CD4-positive, CD25-positive, alpha-beta regulatory T cell (primary cell): ENCODE data around the gene PSMB7. TPM values are rescaled to one million over a fixed set of nuclear protein-coding genes. Genes with fewer than 3 reads are reported as not detected.
"Not testable (repeated sequence)": the region's sequence is repeated elsewhere in the genome, so short reads cannot be mapped to it uniquely, and the experiment has no call there.

ENCODE experiments used
- ATAC-seq, 2 donors: fragments of 150-1000 bp; cut with Tn5 transposase; one replicate each; pipeline ENCODE4 v1.10.0; 2021; ENCODE audit warnings: low read depth in 2 of 2, moderate number of reproducible peaks in 2 of 2, moderate library complexity in 1 of 2
- DNase-seq, 3 donors: peaks; one replicate each; pipeline versions ENCODE4 v3.0.0 to v3.0.0-alpha.2; 2012 to 2022; ENCODE audit warnings: mixed read lengths in 1 of 3
- H3K27ac ChIP-seq: one replicate; pipeline ENCODE4 v1.7.0; 2013; ENCODE audit warnings: mild to moderate bottlenecking, low read length; ENCODE audit not compliant: insufficient read depth, poor library complexity, severe bottlenecking
- H3K27me3 ChIP-seq: one replicate; pipeline ENCODE4 v1.7.0; 2013; ENCODE audit warnings: low read length; ENCODE audit not compliant: control insufficient read depth, insufficient read depth
- H3K36me3 ChIP-seq: one replicate; pipeline ENCODE4 v1.7.0; 2013; ENCODE audit warnings: mild to moderate bottlenecking, low read length, moderate library complexity; ENCODE audit not compliant: control insufficient read depth, insufficient read depth
- H3K4me1 ChIP-seq: 2 replicates; pipeline ENCODE4 v1.7.0; 2013; ENCODE audit warnings: mild to moderate bottlenecking, low read length; ENCODE audit not compliant: insufficient read depth, control insufficient read depth, poor library complexity, severe bottlenecking
- H3K4me3 ChIP-seq: one replicate; pipeline ENCODE4 v1.7.0; 2013; ENCODE audit warnings: low read depth, mild to moderate bottlenecking, low read length, moderate library complexity
- H3K9me3 ChIP-seq, 2 experiments: 1 replicate in 1 of 2; 2 replicates in 1 of 2; pipeline ENCODE4 v1.7.0; 2013; ENCODE audit warnings: low read length in 2 of 2, mild to moderate bottlenecking in 1 of 2, moderate library complexity in 1 of 2; ENCODE audit not compliant: control insufficient read depth in 2 of 2
- H3K27ac Mint-ChIP-seq, 3 donors: one replicate each; pipeline ENCODE4 v1.8.0; 2020 to 2022; ENCODE audit warnings: mild to moderate bottlenecking in 3 of 3, mixed read lengths in 3 of 3, moderate library complexity in 2 of 3
- H3K27me3 Mint-ChIP-seq: one replicate; pipeline ENCODE4 v1.8.0; 2022; ENCODE audit warnings: mild to moderate bottlenecking, mixed read lengths
- H3K36me3 Mint-ChIP-seq: one replicate; pipeline ENCODE4 v1.8.0; 2020; ENCODE audit warnings: mixed read lengths
- H3K4me1 Mint-ChIP-seq, 4 donors: one replicate each; pipeline ENCODE4 v1.8.0; 2020 to 2022; ENCODE audit warnings: mixed read lengths in 4 of 4, mild to moderate bottlenecking in 1 of 4
- H3K4me3 Mint-ChIP-seq, 4 donors: one replicate each; pipeline ENCODE4 v1.8.0; 2020 to 2022; ENCODE audit warnings: mild to moderate bottlenecking in 4 of 4, mixed read lengths in 4 of 4, moderate library complexity in 3 of 4
- H3K9me3 Mint-ChIP-seq, 7 donors: one replicate each; pipeline ENCODE4 v1.8.0; 2020 to 2022; ENCODE audit warnings: mixed read lengths in 7 of 7, mild to moderate bottlenecking in 3 of 7, moderate library complexity in 2 of 7
- polyA plus RNA-seq, 4 donors: library from polyadenylated mRNA; unstranded; fragments of 300-500 nt; fragmentation: Illumina TruSeq; gene quantifications; one replicate each; pipeline ENCODE4 v1.2.3, GENCODE V29; 2021
- total RNA-seq: library from RNA; stranded (reverse); gene quantifications from one replicate; pipeline ENCODE4 v1.2.3, GENCODE V29; 2022

The PSMB7 gene
- total and polyA plus RNA-seq, 5 donors from 2014 or later: 84.2 to 225 (median 186) TPM

DNA sequence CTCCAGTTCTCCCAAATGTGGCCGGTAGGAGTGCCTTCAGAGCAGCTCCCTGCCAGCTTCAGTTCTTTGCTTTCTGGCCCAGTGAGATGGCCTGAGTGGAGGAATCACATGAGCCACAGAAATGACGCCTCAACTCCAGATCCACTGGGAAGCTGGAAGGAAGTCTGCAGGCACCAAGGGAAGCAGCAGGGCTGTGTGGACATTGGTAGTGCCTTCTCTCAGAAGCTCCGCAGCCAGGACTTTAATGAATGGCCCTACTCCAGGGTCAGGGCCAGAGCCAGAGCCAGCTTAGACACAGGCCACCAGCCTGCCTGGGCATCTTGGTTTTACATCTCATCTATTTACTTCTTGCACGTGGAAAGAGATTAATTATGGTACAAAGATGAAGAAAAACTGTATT, 12.0 kb upstream of the PSMB7 start:
- H3K4me3 Mint-ChIP-seq: no peak overlapping the region
- no peak overlapping the region for H3K4me3 ChIP-seq
- no peaks in the 10 kb centered on the region for H3K4me1 Mint-ChIP-seq
- ATAC-seq (no peak), DNase-seq (no peak)
- no peaks in the 10 kb centered on the region for H3K4me1 ChIP-seq
- H3K36me3 Mint-ChIP-seq: no peaks in the 10 kb centered on the region
- no peaks in the 10 kb centered on the region for H3K9me3 ChIP-seq
- H3K36me3 ChIP-seq: no peaks in the 10 kb centered on the region
- H3K27ac ChIP-seq: no peak overlapping the region
- no peak overlapping the region for H3K27ac Mint-ChIP-seq
- H3K27me3 ChIP-seq: no peaks in the 10 kb centered on the region
- peaks cover 5% of the 10 kb centered on the region for H3K27me3 Mint-ChIP-seq
- H3K9me3 Mint-ChIP-seq: peaks cover 0 to 2% (median 0%) of the 10 kb centered on the region in 7 donors

DNA sequence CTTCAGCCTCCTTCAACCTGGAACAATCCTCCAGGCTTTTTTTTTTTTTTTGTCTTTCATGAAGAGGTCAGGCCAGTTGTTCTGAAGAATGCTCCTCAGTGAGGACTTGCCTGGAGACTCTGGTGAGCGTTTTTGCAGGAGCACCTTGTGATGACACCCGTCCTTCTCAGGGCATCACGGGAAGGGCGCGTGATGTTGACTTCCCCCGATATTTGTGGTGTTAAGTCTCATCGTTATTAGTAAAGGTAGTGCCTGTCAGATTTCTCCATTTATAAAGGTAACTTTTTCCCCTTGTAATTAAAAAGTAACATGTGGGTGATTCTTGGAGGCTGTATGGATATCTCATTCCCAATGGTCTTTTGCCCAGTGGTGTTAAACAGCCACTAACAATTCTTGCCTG, 11.1 kb upstream of the PSMB7 start:
- H3K4me3 Mint-ChIP-seq: no peak overlapping the region
- DNase-seq (no peak), ATAC-seq (no peak)
- H3K9me3 ChIP-seq: no peaks in the 10 kb centered on the region
- no peaks in the 10 kb centered on the region for H3K27me3 ChIP-seq
- no peak overlapping the region for H3K27ac Mint-ChIP-seq
- H3K27ac ChIP-seq: no peak overlapping the region
- peaks cover 0 to 3% (median 0%) of the 10 kb centered on the region in 4 donors for H3K4me1 Mint-ChIP-seq
- H3K4me3 ChIP-seq: no peak overlapping the region
- peaks cover 0 to 2% (median 0%) of the 10 kb centered on the region in 7 donors for H3K9me3 Mint-ChIP-seq
- H3K4me1 ChIP-seq: no peaks in the 10 kb centered on the region
- H3K27me3 Mint-ChIP-seq: peaks cover 5% of the 10 kb centered on the region
- H3K36me3 ChIP-seq: no peaks in the 10 kb centered on the region
- no peaks in the 10 kb centered on the region for H3K36me3 Mint-ChIP-seq

DNA sequence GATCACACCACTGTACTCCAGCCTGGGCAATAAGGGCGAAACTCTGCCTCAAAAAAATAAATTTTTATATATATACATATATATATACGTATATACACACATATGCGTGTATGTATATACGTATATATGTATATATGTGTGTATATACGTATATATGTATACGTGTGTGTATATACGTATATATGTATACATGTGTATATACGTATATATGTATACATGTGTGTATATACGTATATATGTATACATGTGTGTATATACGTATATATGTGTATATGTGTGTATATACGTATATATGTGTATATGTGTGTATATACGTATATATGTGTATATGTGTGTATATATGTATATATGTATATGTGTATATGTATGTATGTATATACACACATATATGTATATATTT, 10.5 kb upstream of the PSMB7 start:
- not testable (repeated sequence) for H3K9me3 Mint-ChIP-seq, H3K4me1 Mint-ChIP-seq, H3K36me3 ChIP-seq, H3K9me3 ChIP-seq, ATAC-seq, H3K27me3 Mint-ChIP-seq, H3K27me3 ChIP-seq, H3K36me3 Mint-ChIP-seq, H3K27ac Mint-ChIP-seq, H3K27ac ChIP-seq, DNase-seq, H3K4me3 ChIP-seq, H3K4me3 Mint-ChIP-seq, H3K4me1 ChIP-seq

DNA sequence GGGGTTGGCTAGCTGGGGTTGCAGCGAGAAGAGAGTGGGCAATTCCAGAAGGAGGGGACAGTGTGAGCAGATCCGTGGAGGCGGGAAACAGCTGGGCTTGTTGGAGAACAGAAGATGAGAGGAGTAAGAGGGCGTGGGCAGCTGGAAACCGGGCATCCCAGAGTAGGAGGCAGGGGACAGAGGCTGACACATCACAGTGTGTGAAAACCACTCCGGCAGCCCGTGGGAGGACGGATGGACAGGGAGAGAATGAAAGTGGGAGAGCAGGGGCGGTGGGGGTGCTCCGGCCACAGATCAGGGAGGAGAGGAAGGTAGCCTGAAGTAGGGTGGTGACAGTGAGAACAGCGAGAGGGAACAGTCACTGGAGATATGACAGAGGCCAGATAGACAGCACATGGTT, 8.3 kb upstream of the PSMB7 start:
- Mint-ChIP-seq H3K4me3 (no peak overlapping the region), H3K27ac (no peak overlapping the region), H3K9me3 (peaks cover 0 to 2% (median 0%) of the 10 kb centered on the region in 7 donors), H3K4me1 (peaks cover 0 to 6% (median 3%) of the 10 kb centered on the region in 4 donors), H3K27me3 (peaks cover 5% of the 10 kb centered on the region), H3K36me3 (no peaks in the 10 kb centered on the region)
- ATAC-seq (no peak), DNase-seq (no peak)
- no peak overlapping the region for H3K4me3 ChIP-seq
- no peaks in the 10 kb centered on the region for H3K36me3 ChIP-seq
- no peaks in the 10 kb centered on the region for H3K27me3 ChIP-seq
- H3K9me3 ChIP-seq: no peaks in the 10 kb centered on the region
- H3K4me1 ChIP-seq: no peaks in the 10 kb centered on the region
- H3K27ac ChIP-seq: no peak overlapping the region

DNA sequence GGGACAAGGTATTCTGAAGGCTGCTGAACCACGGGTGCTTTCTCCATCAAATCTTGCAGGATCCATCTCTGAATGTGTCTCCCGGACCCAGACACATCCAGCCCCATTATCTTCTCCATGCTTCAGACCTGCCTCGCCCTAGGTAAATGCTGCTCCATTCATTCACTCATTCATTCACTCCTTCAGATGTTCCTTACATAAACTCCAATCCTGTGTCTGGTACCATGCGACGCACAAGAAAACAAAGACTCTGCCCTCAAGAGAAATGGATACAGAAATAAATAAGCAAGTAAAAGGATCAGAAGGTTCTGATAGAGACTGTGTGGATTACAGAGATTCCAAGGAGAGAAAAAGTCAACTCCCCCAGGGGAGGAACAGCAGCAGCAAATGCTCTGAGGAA, 7.9 kb upstream of the PSMB7 start:
- Mint-ChIP-seq H3K36me3 (no peaks in the 10 kb centered on the region), H3K4me1 (peaks cover 0 to 6% (median 3%) of the 10 kb centered on the region in 4 donors), H3K27me3 (peaks cover 5% of the 10 kb centered on the region), H3K9me3 (peaks cover 0 to 2% (median 0%) of the 10 kb centered on the region in 7 donors), H3K27ac (no peak overlapping the region), H3K4me3 (no peak overlapping the region)
- no peaks in the 10 kb centered on the region for H3K4me1 ChIP-seq
- no peaks in the 10 kb centered on the region for H3K9me3 ChIP-seq
- no peak overlapping the region for H3K27ac ChIP-seq
- H3K27me3 ChIP-seq: no peaks in the 10 kb centered on the region
- no peak for ATAC-seq
- no peak overlapping the region for H3K4me3 ChIP-seq
- no peaks in the 10 kb centered on the region for H3K36me3 ChIP-seq
- DNase-seq: no peak

DNA sequence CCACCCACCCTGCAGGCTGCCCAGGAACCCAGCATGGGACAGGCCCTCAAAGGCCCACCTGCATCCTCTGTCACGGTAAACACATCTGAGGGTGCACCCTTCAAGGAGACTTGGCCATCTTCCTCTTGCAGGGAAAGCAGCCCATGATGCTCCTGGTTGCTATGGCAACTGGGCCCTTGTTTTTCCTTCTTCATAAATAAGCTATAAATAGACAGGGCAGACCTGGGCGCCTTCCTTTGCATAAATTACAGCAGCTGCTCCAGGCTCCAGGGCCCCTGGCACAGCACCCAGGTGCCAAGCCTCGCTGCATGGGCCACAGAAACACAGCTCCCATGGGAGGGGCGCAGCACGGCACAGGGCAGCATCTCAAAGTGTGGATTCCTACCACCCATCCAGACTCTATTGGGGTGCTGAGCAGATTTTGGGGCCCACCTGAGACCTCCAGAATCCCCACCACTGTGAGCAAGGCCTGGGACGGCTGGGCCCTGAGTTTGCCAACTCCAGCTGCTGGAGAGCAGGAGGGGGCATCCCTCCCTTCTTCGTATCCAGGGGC, 5.8 kb upstream of the PSMB7 start:
- Histone ChIP-seq H3K9me3 (no peaks in the 10 kb centered on the region), H3K36me3 (no peaks in the 10 kb centered on the region), H3K4me3 (no peak overlapping the region), H3K27ac (no peak overlapping the region), H3K4me1 (no peaks in the 10 kb centered on the region), H3K27me3 (no peaks in the 10 kb centered on the region)
- Mint-ChIP-seq H3K36me3 (no peaks in the 10 kb centered on the region), H3K4me1 (peaks cover 0 to 6% (median 3%) of the 10 kb centered on the region in 4 donors), H3K27ac (no peak overlapping the region), H3K4me3 (no peak overlapping the region), H3K9me3 (peaks cover 0 to 2% (median 0%) of the 10 kb centered on the region in 7 donors), H3K27me3 (peaks cover 5% of the 10 kb centered on the region)
- DNase-seq: no peak
- no peak for ATAC-seq

DNA sequence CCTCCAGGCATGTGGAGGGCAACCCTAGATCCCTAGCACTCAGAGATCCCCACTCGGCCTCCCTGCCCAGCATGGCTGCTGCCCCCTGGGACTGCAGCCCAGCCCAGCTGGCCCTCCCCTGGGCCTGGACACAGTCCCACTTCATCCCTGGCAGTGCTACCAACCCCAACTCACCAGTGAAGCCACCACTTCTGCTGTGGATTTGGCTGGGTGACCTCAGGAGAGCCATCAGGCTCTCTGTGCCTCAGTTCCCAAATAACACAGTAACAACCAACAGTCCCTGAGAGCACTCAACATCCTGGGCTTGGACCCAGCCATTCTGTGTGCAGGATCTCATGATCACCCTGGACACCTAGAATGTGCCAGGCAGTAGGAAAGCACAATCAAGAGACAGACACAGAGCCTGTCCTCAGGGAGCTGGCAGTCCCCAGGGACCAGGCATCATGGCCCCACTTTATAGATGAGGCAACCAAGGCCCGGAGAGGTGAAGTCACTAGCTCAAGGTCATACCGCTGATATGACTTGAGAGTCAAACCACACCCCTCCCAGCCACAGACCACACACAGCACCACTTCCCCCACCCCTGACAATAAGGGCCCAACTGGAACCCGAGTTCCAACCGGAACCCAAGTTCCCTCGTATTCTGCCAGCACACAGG, 4.7 kb upstream of the PSMB7 start:
- H3K4me3 ChIP-seq: no peak overlapping the region
- no peak overlapping the region for H3K27ac ChIP-seq
- H3K4me1 ChIP-seq: peaks cover 4% of the 10 kb centered on the region
- DNase-seq (no peak), ATAC-seq (no peak)
- peaks cover 5 to 14% (median 9%) of the 10 kb centered on the region in 4 donors for H3K4me1 Mint-ChIP-seq
- H3K36me3 Mint-ChIP-seq: peaks cover 5% of the 10 kb centered on the region
- peak overlapping the region in 2 of 3 donors; percentile 35 to 62 for H3K27ac Mint-ChIP-seq
- peak overlapping the region in 1 of 4 donors; percentile 47 for H3K4me3 Mint-ChIP-seq
- H3K9me3 ChIP-seq: no peaks in the 10 kb centered on the region
- peaks cover 0 to 4% (median 2%) of the 10 kb centered on the region in 7 donors for H3K9me3 Mint-ChIP-seq
- peaks cover 5% of the 10 kb centered on the region for H3K27me3 Mint-ChIP-seq
- no peaks in the 10 kb centered on the region for H3K27me3 ChIP-seq
- H3K36me3 ChIP-seq: no peaks in the 10 kb centered on the region
